IPS-NIHi7 (cell line): Measurements from ENCODE around the gene PTPRE.

Source experiments
- DNase-seq: peaks from one replicate; pipeline ENCODE4 v3.0.0; 2012; ENCODE audit warnings: mixed read lengths; ENCODE audit errors: extremely low spot score

The PTPRE gene

GRCh38 chr10:127908106-127908958 lies 1.4 kb downstream of the PTPRE start:
- no peak for DNase-seq

- no peak for DNase-seq
Measured at GRCh38 chr10:127908959-127909267, 2.0 kb downstream of the PTPRE start.

- DNase-seq = no peak
Measured at GRCh38 chr10:127909716-127910463, 3.0 kb downstream of the PTPRE start.

- DNase-seq = no peak
Measured at GRCh38 chr10:127910464-127910770, 3.5 kb downstream of the PTPRE start.

GRCh38 chr10:127911218-127911866 lies 4.4 kb downstream of the PTPRE start:
- DNase-seq = no peak

GRCh38 chr10:127911867-127912257 lies 5.0 kb downstream of the PTPRE start:
- no peak for DNase-seq

GRCh38 chr10:127912607-127913367 lies 5.9 kb downstream of the PTPRE start:
- no peak for DNase-seq

- DNase-seq = no peak
Measured at GRCh38 chr10:127913368-127913759, 6.5 kb downstream of the PTPRE start.

- no peak for DNase-seq
Measured at GRCh38 chr10:127915324-127915723, 8.4 kb downstream of the PTPRE start.

- DNase-seq = peak; percentile 41
Measured at GRCh38 chr10:127916826-127917225, 9.9 kb downstream of the PTPRE start.

- no peak for DNase-seq
Measured at GRCh38 chr10:127918572-127918971, 11.7 kb downstream of the PTPRE start.

GRCh38 chr10:127919418-127920271 lies 12.7 kb downstream of the PTPRE start:
- peak; percentile 51 for DNase-seq

- no peak for DNase-seq
Measured at GRCh38 chr10:127920306-127921074, 13.6 kb downstream of the PTPRE start.

GRCh38 chr10:127921075-127921752 lies 14.3 kb downstream of the PTPRE start:
- no peak for DNase-seq

GRCh38 chr10:127921753-127922145 lies 14.8 kb downstream of the PTPRE start:
- no peak for DNase-seq

- no peak for DNase-seq
Measured at GRCh38 chr10:127922206-127922605, 15.3 kb downstream of the PTPRE start.

- no peak for DNase-seq
Measured at GRCh38 chr10:127922675-127923366, 15.9 kb downstream of the PTPRE start.

GRCh38 chr10:127923646-127924045 lies 16.7 kb downstream of the PTPRE start:
- no peak for DNase-seq
